HG02943 (cell line): ENCODE measurements around the gene GNA12.
"Not testable (repeated sequence)": the region's sequence is repeated elsewhere in the genome, so short reads cannot be mapped to it uniquely, and the experiment has no call there.

Source experiments
- ATAC-seq: cut with Tn5 transposase; IDR thresholded peaks from one replicate; pipeline ENCODE4 v1.9.1; 2021; ENCODE audit warnings: mild to moderate bottlenecking, low read depth, moderate library complexity; ENCODE audit not compliant: unreplicated experiment

GNA12 gene

DNA sequence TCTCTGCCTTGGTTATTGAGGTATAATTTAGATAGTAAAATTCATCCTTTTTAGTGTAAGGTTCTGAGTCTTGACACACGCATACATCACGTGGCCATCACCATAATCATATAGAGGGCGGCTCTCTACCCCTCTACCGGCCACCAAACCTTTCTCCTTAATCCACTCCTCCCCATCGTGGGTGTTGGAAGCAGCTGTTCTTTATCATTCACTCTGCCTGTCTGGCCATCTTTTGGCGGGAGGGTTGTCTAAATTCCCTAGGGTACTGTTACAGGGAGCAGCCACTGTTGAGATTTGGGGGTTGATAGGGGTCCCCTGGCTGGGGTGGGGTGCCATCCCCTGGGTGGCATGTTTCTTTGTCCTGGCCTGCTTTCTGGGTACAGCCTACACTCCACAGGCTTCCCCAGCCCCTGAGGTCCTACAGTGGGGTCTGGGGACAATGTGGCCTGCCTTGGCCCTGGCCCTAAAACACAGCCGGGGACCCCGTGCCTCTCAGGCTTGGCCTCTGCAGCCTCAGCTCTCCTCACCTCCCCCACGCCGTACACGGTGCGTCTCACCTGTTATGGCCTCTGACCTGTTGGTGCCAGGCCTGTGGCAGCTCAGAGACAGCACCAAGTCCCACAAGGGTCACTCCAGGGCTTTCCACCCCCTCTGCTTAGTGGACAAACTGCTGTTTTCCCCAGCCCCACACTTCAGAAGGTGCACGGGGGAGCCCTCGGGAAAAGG, 138.6 kb downstream of the GNA12 start:
- no peak for ATAC-seq

DNA sequence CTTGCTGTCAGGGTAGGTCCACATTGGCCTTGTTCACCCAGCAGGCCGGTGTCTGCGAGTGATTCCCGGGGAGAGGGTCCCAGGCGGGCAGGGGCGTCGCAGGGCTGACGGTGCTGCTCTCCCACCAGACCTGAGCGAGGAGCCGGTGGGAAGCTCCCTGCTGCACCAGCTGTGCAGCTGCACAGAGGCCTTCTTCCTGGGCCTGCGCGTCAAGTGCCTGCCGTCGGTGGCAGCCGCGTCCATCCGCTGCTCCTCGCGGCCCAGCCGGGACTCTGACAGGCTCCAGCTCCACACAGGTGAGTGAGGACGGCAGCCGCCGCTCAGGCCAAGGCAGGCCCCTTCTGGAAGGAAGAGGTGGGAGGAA, 141.5 kb downstream of the GNA12 start:
- ATAC-seq = no peak

DNA sequence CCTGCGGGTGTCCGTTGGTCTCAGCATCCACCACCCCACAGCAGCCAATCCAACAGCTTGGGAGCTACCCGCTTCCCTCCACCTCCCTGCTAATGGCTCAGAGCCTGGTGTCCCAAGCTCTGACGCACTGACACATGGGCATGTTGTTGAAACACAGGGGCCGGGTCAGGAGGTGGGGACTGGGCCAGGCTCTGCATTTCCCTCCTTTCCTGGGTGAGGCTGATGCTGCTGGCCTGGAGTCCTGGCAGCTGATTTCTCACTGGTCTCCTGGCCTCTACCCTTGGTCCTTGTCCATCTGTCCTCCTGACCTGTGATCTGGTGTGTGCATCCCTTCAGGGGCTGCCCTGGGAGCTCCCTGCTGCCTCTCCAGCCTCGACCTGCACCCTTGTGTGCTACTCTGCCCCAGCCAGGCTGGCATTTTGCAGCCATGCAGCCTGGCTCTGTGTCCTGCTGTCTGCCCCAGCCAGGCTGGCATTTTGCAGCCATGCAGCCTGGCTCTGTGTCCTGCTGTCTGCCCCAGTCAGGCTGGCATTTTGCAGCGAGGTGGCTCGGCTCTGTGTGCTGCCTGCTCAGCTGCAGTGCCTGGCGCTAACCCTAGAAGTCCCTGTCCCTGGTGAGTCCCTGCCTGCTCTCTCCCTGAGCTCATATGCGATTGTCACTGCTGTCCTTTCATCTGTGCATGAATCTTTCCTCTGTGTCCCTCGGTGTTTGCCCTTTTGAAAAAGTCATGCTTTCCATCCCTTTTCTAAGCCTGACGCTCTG, 142.1 kb downstream of the GNA12 start:
- ATAC-seq = no peak

DNA sequence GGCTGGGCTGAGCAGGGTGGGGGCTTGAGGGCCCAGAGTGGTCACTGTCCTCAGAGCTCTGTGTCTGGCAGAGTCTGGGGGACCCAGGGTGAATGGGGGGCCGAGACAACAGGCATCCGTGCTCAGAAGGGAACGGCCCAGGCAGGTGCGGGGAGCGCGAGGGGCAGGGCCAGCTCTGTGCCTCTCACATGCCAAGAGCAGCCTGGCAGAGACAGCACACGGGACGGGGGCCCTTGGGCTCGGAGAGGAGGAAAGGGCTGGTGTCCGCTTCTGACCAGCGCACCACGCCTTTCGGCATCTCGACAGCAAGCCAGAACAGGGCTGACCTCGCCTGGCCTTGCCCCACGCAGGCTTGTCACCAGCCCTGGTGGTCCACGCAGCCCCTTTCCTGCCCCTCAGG, 142.7 kb downstream of the GNA12 start:
- no peak for ATAC-seq

- ATAC-seq = no peak
Measured at GRCh38 chr7:2700141-2700850, 143.8 kb downstream of the GNA12 start.

DNA sequence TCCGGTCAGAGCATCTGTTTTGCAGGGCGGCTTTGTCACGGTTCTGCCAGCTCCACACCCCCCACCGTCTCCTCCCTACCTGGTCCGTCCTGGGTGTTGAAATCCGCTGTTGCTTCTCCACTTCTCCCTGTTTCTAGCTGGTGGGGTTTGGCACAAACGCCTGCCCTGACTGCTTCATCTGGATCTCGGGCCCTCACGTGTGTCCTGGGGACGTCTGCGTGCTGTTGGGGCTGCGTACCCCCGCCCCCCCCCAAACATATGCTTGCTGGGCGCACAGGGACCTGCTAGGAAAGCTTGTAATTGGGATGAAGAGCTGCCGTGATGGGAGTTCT, 144.9 kb downstream of the GNA12 start:
- no peak for ATAC-seq

DNA sequence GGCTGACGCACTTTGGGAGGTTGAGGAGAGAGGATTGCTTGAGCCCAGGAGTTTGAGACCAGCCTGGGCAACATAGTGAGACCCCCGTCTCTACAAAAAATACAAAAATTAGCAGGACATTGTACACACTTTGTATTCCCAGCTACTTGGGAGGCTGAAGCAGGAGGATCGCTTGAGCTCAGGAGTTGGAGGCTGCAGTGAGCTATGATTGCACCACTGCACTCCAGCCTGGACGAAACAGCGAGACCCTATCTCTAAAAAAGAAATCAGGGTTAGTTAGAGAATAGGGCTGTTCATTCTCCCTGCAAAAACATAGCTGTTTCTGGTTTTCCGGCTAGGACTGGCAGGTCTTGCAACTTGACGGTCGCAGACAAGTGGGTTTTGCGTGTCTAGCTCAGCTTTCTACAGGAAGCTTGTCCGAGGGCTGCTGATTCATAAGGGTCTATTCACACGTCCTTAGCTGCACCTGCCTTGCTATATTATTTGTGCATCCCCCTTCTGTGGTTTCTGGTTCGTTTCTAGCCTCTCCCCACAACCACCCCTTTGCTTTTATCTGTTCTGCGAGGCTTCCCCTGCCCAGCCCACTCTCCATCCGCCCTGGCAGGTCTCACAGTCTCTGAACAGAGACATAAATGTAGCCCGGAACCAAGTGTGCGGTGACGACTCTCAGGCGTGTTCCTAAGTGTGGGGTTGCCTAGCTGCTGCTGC, 145.4 kb downstream of the GNA12 start:
- peak; percentile 87 for ATAC-seq

- ATAC-seq = not testable (repeated sequence)
Measured at GRCh38 chr7:2694122-2694436, 150.0 kb downstream of the GNA12 start.

- not testable (repeated sequence) for ATAC-seq
Measured at GRCh38 chr7:2693420-2694121, 150.5 kb downstream of the GNA12 start.

- no peak for ATAC-seq
Measured at GRCh38 chr7:2692543-2692942, 151.6 kb downstream of the GNA12 start.

GRCh38 chr7:2691932-2692439, 152.1 kb downstream of the GNA12 start:
- ATAC-seq = not testable (repeated sequence)

DNA sequence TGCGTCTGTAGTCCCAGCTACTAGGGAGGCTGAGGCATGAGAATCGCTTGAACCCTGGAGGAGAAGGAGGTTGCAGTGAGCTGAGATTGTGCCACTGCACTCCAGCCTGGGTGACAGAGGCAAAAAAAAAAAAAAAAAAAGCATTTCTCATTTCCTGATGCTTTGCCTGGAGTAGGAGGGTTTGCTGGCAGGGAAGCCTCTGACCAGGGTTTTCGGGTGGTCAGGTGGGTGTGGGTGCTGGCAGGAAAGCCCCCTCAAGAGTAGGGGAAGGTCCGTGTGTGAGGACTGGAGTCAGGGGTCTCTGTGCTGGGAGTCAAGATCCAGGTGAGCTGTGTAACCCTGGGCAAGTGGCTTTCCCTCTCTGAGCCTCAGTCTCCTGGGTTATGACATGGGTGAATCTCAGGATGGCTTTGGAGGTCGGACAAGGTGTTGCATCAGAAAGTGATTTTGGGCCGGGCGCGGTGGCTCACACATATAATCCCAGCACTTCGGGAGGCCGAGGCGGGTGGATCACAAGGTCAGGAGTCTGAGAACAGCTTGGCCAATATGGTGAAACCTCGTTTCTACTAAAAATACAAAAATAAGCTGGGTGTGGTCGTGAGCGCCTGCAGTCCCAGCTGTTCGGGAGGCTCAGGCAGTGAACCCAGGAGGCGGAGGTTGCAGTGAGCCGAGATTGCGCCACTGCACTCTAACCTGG, 152.9 kb downstream of the GNA12 start:
- ATAC-seq = no peak

- no peak for ATAC-seq
Measured at GRCh38 chr7:2689951-2690705, 154.0 kb downstream of the GNA12 start.

- ATAC-seq = peak; percentile 21
Measured at GRCh38 chr7:2689343-2689847, 154.7 kb downstream of the GNA12 start.

DNA sequence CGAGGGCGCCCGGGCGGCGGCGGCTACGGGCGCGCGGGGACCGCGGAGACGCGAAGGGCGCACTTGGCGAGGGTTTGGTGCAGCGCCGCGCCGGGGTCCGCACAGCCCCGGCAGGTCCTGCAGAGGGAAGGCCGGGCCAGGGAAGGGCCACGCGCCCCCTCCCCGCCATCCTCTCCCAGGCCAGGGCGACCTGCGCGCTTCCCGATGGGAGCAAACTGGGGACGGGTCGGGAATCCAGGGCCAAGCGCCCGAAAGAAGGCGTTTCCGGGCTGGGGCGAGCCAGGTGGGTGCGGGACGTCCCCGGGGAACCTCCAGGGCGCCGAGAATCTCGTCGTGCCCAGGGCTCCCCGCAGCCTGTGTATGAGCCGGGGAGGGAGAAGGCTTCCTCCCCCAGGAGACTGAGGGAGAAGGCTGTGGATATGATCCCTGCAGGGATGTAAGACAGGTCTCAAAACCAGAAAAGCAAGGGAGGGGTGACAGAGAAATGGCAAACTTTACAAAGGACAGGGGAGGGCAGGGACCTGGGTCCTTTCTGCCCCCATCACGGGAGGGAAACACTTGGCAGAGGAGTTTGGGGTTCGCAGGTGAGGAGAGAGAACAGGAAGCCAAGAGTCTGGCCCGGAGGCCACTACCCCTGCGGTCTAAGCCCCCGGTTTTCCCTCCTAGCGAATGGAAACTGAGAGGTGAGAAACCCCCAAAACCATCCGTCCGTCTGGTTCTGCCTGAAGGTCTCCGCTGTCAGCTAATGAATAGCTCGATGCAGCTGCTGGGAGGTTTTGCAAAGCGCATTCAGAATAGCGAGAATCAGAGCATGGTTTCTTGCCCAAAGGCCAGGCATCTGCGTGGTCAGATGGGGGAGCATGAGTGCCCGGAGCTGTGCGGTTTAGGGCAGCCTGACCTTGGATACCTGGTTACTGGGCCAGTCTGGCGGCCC, 155.4 kb downstream of the GNA12 start:
- peak; percentile 70 for ATAC-seq

GRCh38 chr7:2687881-2688318, 156.2 kb downstream of the GNA12 start, which contains the start of gene AMZ1:
TSS of gene AMZ1 (plus strand) at chr7:2688202. CDS start at chr7:2700452, 12,250 bp downstream.
- no peak for ATAC-seq

DNA sequence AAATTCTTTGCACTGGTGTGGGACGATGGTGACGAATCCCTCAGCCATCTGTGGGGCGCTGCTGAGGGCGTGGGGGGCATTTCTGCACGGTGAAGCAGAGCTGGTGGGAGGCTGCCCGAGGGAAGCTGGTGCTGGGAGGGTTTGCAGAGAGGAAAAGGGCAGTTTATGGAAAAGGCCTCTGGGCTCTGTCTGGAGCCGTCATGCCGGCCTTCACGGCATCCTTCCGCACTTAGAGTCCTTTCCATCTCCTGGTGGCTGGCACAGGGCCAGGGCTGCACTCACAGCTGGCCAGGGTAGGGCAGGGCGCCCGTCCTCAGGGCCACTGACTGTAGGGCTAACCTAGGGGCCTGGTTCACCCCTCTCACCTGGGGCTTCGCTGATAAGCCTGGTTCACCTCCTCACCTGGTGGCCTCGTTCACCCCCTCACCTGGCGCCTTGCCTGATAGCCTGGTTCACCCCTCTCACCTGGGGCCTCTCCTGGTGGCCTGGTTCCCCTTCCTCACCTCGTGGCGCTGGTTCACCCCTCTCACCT, 156.7 kb downstream of the GNA12 start:
- ATAC-seq = no peak
